ENCODE data around the gene CDKN2D. TPM values are rescaled to one million over a fixed set of nuclear protein-coding genes. Genes with fewer than 3 reads are reported as not detected.

The CDKN2D gene
- total and polyA plus RNA-seq, 2 of the 8 experiments (the other 6 are each of a cell fraction or from before 2014, with no cell fraction given), result 3.0 to 4.0 TPM

GRCh38 chr19:10557603-10558197 is 11.1 kb downstream of the CDKN2D start:
- peaks cover 20 to 84% (median 61%) of the 10 kb centered on the region in 4 experiments for H3K36me3 ChIP-seq (ENCODE audit: control insufficient read depth in 2 of 4, insufficient read depth in 4 of 4, low read length in 3 of 4)
- TF ChIP-seq YY1 (IDR thresholded peaks at IDR 0.05; ENCODE audit: low read depth, low read length), result no peak
- TF ChIP-seq KDM5A (IDR thresholded peaks at IDR 0.05; ENCODE audit: low read length), result no peak
- TF ChIP-seq SAP30 (IDR thresholded peaks at IDR 0.05; ENCODE audit: insufficient read depth, insufficient replicate concordance, low read length), result no peak
- TF ChIP-seq TAF7 (optimal IDR thresholded peaks at IDR 0.05; ENCODE audit: borderline replicate concordance, low read depth, low read length), result no peak
- TF ChIP-seq CBX5 (IDR thresholded peaks at IDR 0.05; ENCODE audit: low read depth, low read length), result no peak
- TF ChIP-seq RNF2 (IDR thresholded peaks at IDR 0.05; ENCODE audit: borderline replicate concordance, low read depth, low read length, missing control alignments, poor library complexity, severe bottlenecking), result no peak
- no peak for TF ChIP-seq CREB1 (IDR thresholded peaks at IDR 0.05)
- no peak for TF ChIP-seq SUZ12 (IDR thresholded peaks at IDR 0.05; ENCODE audit: low read length)
- TF ChIP-seq ATF2 (IDR thresholded peaks at IDR 0.05; ENCODE audit: low read length), result no peak
- no peak for TF ChIP-seq CTBP2 (IDR thresholded peaks at IDR 0.05; ENCODE audit: borderline replicate concordance, insufficient read depth, insufficient read length, low read length)
- TF ChIP-seq CHD1 (IDR thresholded peaks at IDR 0.05; ENCODE audit: low read depth, low read length), result no peak

More at GRCh38 chr19:10557603-10558197, 11.1 kb downstream of the CDKN2D start:
- H3K56ac ChIP-seq (replicated peaks; ENCODE audit: insufficient read length, low read depth, low read length), result no peak overlapping the region
- no peak overlapping the region for H3K4me2 ChIP-seq (ENCODE audit: insufficient read depth in 1 of 2, low read depth in 2 of 2, low read length in 2 of 2)
- DNase-seq (ENCODE audit: low read depth in 1 of 2, low spot score in 2 of 2) (no peak), FAIRE-seq (no peak)
- no peak overlapping the region for H2BK15ac ChIP-seq (ENCODE audit: low read length)
- 93% methylated on average over 23 of the region's 33 CpGs; no CpG with 5 or more reads in 1 of the 2 experiments for WGBS, 2 experiments (ENCODE audit: extremely low coverage in 1 of 2, insufficient coverage in 1 of 2, insufficient read length in 1 of 2, insufficient replicate concordance in 2 of 2, low coverage in 1 of 2, low lambda C conversion rate in 2 of 2, missing lambda C conversion rate in 1 of 2)
- H4K20me1 ChIP-seq (replicated peaks in 1 of 2; ENCODE audit: control insufficient read depth in 1 of 2, insufficient read depth in 2 of 2, low read length in 2 of 2), result peaks cover 6 to 21% of the 10 kb centered on the region in 2 experiments
- no peak overlapping the region for H2BK12ac ChIP-seq (ENCODE audit: low read depth, low read length)
- H3K9ac ChIP-seq (replicated peaks in 1 of 4; ENCODE audit: extremely low read depth in 1 of 4, low read depth in 3 of 4, low read length in 3 of 4), result no peak overlapping the region
- no peak overlapping the region for H2AK5ac ChIP-seq (ENCODE audit: low read depth, low read length)
- H3K4me3 ChIP-seq (ENCODE audit: extremely low read depth in 1 of 4, insufficient read depth in 2 of 4, low read depth in 3 of 4, low read length in 4 of 4), result no peak overlapping the region
- no peak overlapping the region for H4K5ac ChIP-seq (ENCODE audit: insufficient read length, low read depth, low read length)
- no peaks in the 10 kb centered on the region for H3K79me2 ChIP-seq (ENCODE audit: control insufficient read depth in 1 of 2, insufficient read depth in 2 of 2, low read length in 2 of 2)
- ChIA-PET POLR2A (ENCODE audit: partially characterized antibody) (interaction anchor here (0.6 to 2.4 kb wide), 5 partner anchors 11 to 100 kb away, joined by 3 to 6 read pairs (median 4); no protein-coding TSS in a partner anchor), CTCF (ENCODE audit: partially characterized antibody) (interaction anchor here (0.5 to 0.6 kb wide), 2 partner anchors 49 to 285 kb away, joined by 3 to 4 read pairs; no protein-coding TSS in a partner anchor)
- H3K4ac ChIP-seq (replicated peaks; ENCODE audit: insufficient read length, low read depth, low read length), result no peak overlapping the region
- no peaks in the 10 kb centered on the region for H3K4me1 ChIP-seq (replicated peaks in 1 of 4; ENCODE audit: control insufficient read depth in 3 of 4, insufficient read depth in 4 of 4, low read length in 3 of 4)
- no peaks in the 10 kb centered on the region for H3K27me3 ChIP-seq (replicated peaks in 1 of 4; ENCODE audit: control insufficient read depth in 3 of 4, extremely low read depth in 1 of 4, insufficient read depth in 3 of 4, low read length in 3 of 4)
- H2BK120ac ChIP-seq (replicated peaks; ENCODE audit: low read depth, low read length), result no peak overlapping the region
- no peaks in the 10 kb centered on the region for H3K79me1 ChIP-seq (ENCODE audit: low read depth, low read length)
- H3K18ac ChIP-seq (ENCODE audit: extremely low read depth, low read length), result no peak overlapping the region
- no peak overlapping the region for H3K23ac ChIP-seq (ENCODE audit: insufficient read length)
- no peaks in the 10 kb centered on the region for H3K23me2 ChIP-seq (ENCODE audit: low read depth, low read length)
- no peak overlapping the region for H3K27ac ChIP-seq (ENCODE audit: low read depth, low read length)
- H2BK5ac ChIP-seq (ENCODE audit: low read depth, low read length), result no peak overlapping the region
- H4K91ac ChIP-seq (replicated peaks; ENCODE audit: insufficient read length, low read length), result no peak overlapping the region
- H3K9me3 ChIP-seq (ENCODE audit: insufficient read depth in 2 of 2, low read depth in 1 of 2, low read length in 1 of 2), result no peaks in the 10 kb centered on the region
- H4K8ac ChIP-seq (ENCODE audit: extremely low read depth, insufficient read depth, low read length), result no peak overlapping the region; the same call in 1 of the 2 replicates
- no peak overlapping the region for H3K14ac ChIP-seq (ENCODE audit: insufficient read length)
- no peak overlapping the region for H2BK20ac ChIP-seq (ENCODE audit: low read length)
- no peak overlapping the region for H2AFZ ChIP-seq (ENCODE audit: low read length)

All from H1 (cell line).